Right renal pelvis (tissue), 4 donors: ENCODE measurements around the gene MBTPS1. TPM values are rescaled to one million over a fixed set of nuclear protein-coding genes. Genes with fewer than 3 reads are reported as not detected.

Source experiments
- DNase-seq, 4 donors: peaks; one replicate each; pipeline ENCODE4 v3.0.0-alpha.2; 2013; ENCODE audit warnings: low read depth in 4 of 4, low spot score in 3 of 4, missing footprints in 1 of 4
- polyA plus RNA-seq, 4 donors: library from polyadenylated mRNA; unstranded; fragments of 120-200 nt; gene quantifications; one replicate each; pipeline ENCODE4 v1.2.1, GENCODE V29; 2013; ENCODE audit not compliant: insufficient read length in 4 of 4

Gene MBTPS1
- polyA plus RNA-seq, 4 donors: 112 to 115 (median 115) TPM

DNA sequence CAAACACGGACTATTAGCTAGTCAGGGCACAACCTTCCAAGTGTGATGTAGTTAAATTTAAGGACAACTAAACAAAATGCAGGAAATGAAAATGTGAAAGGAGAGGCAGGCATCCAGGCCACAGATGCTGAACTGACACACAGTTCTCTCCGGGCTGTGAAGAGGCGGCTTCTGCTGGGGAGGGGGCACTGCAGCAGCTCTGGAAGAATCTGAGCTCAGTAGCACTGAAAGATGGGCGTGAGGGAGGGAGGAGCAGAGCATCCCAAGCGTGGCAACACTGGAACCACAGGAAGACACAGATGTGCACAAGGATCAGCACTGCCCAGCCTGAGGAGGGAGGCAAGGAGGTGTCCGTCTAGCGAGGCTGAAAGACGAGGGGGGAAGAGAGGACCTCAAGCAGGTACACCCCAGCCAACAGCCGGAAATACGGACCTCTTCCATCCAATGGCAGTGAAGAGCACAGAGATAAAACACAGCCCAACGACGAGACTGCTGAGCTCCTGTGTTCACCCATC is 11.4 kb downstream of the MBTPS1 start:
- DNase-seq: no peak

DNA sequence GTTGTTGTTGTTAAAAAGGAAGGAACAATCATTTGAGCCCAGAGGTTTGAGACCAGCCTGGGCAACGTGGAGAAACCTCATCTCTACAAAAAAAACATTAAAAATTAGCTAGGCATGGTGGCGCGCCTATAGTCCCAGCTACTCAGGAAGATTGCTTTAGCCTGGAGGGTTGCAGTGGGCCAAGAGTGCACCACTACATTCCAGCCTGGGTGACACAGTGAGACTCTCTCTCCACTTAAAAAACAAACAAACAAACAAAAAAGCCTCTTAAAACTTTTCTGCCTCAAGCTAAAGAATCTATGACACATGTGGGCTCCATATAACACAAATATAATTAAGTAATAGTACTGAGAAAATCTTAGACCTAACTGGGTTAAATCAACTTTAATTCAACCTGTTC is 12.5 kb downstream of the MBTPS1 start:
- DNase-seq: no peak

DNA sequence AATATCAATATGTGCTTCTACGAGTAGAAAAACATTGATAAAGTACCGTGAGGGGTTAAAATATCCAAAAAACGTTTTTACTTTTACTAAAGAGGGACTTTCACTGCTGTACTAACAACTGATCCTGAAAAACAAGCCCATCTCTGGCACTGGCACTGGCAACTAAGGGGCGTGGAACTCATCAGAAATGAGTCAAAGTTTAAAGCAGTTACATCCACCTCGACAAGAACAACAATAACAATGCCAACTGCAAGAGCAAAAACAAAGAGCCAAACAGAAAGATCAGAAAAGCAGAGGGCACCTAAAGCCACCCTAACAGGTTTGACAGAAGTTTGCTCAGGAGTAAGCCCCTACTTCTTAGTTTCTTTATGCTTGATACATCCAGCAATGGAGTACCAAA is 13.1 kb downstream of the MBTPS1 start:
- no peak for DNase-seq

DNA sequence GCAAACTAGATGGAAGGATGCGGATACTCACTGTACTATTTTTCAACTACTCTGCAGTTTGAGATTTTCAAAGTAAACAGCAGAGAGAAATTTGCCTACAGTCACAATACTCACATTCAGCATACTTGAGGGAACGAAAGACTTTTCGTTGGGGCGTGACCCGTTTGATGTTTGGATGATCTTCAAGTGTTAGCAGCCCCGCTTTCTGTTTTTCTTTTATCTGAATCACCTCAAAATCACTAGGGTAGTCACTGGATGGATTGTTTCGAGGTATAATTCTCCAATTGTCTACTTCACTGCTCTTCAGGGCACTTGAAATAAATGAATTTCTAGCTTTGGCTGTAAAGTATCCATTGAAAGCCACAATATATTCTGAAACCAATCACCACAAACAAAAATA is 17.8 kb downstream of the MBTPS1 start:
- DNase-seq: no peak

DNA sequence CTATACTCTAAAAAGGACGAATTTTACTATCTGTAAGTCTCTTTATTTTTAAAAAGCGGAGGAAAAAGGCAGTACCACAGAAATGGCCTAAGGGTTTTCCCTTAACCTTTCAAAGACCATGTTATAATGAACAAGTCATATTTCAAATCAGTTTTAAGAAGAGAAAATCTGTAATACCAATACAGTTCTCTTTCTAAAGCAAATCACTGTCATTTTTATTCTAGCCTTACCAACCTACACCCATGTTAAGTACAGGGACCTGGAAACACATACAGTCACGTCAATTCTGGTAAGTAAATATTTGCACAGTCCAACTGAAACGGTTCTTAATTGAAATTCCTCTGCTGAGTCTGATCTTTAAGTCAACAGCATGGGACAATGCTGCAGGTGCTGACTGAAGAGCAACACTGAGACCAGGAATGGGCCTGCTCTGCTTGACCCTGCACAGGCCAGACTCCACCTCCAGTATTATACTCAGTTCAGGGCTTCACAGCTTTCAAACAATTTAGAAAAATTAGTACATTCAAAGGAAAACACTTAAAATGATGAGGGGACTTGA is 20.2 kb downstream of the MBTPS1 start:
- DNase-seq: no peak

DNA sequence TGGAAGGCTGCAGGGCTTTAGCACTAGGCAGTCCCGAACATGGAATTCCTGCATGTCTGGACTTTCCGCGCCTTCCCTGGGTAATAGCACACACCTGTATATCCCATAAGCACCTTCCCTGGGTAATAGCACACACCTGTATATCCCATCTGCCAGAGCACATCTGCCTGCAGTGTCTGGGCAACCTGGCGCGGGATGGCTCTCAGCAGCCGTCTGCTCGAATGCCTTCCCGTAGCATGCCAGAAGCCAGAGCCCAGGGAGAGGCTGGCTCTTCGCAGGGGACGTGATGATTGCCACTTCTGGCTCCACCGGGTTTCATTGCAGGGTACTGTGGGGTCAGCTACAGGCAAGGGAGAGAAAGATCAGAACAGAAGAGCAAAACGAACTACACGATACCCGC is 21.3 kb downstream of the MBTPS1 start:
- no peak for DNase-seq

DNA sequence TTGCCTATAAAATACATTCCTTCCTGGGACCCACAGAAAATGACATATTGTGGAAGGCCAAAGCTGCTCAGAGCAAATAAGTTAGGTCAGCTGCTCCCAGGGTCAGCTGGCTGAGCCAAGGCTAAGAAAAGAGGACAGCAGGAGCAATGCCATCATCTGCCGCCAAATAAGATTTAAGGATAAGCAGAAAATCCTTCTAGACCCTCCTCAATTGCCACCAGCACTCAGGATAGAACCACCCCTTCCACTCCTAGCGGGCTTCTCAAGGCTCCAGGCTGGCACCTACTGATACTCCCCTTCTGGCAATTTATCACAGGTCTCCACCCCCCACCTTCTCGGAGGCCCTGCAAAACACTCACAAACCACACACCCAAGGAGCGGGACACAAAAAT is 22.9 kb downstream of the MBTPS1 start:
- no peak for DNase-seq

DNA sequence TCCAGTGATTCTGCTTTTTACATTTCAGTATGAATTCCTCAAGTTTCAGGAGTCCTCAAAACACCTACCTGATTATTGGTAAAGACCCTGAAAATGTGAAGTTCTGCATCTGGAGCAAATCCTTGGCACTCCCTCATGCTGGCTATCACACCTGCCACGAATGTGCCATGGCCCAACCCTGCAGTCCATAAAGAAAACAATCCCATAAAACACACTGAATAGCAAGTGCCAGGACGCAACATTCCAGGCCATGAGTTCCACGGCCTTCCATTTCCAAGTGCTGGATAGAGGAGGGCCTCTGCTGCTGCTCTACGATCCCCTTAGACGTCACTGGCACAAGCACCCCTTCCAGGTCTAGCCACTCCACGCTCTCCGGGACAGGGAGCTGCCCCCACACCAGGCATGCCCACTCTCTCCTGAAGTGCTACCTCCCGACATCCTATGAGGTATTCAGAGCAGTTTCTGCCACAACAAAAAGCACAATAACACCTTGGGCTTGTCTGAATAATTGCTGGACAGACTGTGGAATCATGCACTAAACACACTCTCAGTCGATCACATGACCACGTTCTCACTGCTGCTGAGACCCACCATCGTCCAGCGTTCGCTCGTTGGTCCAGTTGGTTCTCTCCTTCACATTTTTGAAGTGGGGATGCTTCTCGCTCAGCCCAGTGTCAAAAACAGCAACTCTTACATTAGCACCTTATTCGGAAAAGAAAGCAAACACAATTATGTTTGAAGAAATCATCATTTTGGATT is 23.4 kb downstream of the MBTPS1 start:
- DNase-seq: no peak

DNA sequence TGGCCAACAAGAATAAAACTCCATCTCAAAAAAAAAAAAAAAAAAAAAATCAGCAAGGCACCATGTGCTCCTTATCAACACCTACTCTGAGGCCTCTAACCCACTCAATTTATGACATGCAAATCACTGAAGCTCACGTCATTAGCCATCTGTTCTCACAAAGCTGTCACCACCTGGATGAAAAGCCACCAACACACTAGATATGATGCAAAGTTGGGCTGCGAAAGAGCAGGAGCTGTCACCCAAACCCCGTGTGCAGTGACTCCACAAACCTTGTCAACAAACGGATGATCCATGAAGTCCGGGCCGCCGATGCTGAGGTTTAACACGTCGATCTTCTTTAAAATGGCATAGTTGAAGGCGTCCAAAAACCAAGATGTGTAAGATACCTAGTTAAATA is 25.3 kb downstream of the MBTPS1 start:
- DNase-seq: no peak

DNA sequence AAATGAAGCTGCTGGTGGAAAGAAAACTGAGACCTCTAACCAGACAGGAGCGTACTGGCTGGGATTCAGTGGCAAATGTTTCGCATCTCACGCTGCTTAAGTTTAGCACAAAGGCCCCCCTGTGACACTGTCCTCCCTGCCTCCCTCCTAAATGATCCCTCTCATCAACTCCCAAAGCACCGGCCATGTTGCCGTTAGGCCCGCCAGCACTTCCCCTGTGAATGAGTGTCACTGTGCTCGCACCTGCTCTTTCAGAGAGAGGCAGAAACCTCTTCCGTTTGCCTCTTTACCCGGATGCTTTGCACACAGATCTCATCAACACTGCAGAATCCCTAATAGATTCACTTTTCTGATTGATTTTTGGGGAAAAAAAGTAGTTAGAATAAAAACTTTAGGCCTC is 26.5 kb downstream of the MBTPS1 start:
- no peak for DNase-seq

DNA sequence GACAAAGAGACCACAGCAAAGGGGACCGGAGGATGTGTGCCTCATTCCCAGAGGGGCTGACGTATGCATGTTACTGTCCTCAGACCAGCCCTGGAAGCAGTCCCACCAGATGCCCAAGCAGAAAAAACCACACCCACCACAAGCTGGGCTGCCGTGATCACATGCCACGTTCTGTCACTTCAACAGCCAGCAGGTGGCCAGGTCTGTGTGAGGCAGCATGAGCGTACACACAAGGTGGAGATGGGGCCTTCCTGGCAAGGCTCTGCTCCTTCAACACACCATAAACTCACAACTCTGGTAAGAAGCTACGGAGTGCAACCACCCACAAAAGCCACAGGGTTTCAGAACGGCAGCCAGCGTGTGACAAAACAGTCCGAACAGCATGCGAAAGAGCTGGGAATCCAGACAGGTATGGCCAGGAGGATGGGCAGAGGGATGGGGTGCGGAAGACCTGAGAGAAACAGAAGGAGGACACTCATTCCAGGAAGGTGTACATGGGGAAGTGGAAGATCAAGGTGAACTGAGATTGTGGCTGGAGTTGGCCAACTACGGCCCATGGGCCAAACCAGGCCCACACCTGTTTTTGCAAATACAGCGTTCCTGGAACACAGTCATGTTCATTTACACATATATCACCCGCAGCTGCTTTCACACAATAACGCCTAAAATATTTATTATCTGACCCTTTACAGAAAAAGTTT is 27.9 kb downstream of the MBTPS1 start:
- DNase-seq: no peak

DNA sequence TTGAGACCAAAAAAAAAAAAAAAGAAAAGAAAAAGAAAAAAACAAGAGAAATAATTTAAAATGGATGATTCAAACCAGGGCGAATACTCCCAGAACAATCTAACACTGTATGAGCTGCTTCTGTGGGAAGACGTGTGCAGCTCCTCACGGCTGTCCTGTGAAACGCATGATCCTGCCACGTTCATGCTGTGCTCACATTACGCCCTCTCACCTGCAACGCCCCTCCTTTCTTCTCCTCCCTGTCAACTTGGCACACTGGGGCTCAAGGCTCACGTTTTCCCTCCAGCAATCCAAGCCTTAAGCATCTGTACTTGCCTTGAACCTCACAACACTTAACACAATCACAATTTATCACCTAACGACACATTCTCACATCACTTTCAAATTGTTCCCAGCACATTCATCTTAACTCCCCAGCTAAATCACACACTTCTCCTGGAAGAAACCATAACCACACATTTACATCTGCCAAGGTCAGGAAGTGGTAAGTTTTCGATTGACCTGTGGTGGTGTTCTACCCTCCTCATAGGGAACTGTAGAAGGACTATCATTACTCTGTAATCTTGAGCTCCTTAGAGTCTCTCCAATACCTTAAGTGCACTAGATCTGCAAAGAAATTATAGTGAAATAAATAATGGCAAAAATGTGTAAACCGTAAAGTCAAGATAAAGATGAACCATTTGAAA is 29.1 kb downstream of the MBTPS1 start:
- DNase-seq: no peak

DNA sequence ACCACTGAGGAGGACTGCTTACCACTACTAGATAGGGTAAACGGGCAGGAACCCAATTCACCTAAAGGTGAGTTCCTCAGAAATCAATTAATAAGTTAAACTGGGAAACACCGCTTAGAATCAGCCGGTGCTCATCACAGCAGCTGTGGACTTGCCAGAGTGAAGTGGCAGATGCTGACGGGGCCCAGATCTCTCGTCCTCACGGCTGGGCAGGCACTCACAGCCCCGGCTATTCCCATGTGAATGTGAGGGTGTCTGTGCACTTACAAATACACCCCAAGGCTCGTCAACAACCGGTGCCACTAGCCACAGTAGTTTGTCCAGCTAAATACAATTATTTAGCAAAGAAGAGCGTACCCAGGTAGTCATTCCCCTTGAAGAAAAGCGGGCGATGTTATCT is 29.7 kb downstream of the MBTPS1 start:
- DNase-seq: no peak

DNA sequence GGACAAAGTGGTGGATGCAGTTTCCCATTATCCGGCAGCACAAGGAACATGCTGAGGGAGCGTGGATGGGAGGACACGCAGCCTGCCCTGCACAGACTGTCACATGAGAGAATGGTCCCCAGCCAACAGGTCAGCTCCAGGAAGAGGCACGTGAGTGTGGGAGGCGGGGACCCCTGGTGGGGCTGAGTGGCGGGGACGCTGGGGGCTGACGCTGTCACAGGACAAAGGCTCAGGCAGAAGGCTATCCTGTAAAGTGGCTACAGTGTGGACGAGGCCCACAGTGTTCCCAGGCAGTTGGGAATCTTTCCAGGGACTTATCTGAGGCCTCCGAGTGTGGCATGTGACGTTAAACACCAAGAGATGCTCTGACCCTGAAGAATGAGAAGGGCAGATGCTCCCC is 30.4 kb downstream of the MBTPS1 start:
- no peak for DNase-seq

DNA sequence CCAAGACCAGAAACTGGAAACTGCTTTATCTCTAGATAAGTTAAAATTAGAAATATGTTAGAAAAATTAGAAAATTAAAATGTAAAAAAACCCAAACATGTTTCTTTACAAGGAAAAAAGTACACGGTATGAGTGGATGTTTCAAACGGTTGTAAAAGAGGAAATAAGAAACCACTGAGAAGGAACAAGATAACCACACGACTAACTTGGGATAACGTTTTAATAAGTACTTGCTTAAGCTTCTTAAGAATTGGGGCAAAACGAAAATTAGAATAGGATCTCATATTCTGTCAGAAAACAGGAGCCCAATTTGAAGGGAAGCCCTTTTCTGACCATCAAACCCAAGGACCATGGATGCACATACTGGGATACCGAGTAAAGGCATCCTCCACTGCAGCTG is 31.0 kb downstream of the MBTPS1 start:
- no peak for DNase-seq

DNA sequence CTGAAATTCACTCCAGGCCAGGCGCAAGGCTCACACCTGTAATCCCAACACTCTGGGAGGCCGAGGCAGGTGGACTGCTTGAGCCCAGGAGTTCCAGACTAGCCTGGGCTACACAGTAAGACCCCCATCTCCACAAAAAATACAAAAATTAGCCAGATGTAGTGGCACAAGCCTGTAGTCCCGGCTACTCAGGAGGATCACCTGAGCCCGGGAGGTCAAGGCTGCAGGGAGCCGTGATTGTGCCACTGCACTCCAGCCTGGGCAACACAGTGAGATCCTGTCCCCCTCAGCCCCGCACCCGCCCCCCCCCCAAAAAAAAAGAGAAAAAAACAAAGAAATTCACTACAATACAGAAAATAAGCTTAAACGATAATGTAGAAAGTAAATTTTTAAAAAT is 31.5 kb downstream of the MBTPS1 start:
- DNase-seq: no peak

DNA sequence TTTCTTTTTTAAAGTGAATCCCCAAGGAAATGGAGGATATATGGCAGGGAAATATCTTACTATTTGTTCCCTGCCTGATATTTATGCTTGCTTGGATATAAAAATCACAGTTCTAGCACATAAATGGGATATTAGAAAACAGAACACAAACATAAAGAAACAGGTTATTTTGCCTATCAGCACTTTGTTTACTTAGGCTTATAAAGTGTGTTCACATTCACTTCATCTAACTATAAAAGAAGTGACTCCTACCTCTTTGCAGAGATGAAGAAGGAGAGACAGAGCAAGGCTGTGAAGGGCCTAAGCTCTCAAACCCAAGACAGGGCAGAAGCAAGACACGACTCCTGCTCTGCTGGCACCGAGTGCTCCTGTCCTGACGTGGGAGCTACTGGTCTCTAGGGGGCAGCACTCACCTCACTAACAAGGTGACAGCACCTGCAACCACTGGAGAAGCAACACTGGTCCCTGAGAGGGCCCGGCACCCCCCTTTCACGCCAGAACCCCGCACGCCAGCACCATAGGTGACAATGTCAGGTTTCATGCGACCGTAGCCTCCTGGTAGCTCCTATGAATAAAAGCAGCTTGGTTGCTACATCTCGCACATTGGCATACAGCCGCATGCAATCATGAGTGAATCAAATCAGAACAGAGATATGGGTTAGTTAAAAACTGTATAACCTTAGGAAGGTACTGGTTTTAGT is 32.0 kb downstream of the MBTPS1 start:
- DNase-seq: peak; percentile 28 to 47 (median 32)

DNA sequence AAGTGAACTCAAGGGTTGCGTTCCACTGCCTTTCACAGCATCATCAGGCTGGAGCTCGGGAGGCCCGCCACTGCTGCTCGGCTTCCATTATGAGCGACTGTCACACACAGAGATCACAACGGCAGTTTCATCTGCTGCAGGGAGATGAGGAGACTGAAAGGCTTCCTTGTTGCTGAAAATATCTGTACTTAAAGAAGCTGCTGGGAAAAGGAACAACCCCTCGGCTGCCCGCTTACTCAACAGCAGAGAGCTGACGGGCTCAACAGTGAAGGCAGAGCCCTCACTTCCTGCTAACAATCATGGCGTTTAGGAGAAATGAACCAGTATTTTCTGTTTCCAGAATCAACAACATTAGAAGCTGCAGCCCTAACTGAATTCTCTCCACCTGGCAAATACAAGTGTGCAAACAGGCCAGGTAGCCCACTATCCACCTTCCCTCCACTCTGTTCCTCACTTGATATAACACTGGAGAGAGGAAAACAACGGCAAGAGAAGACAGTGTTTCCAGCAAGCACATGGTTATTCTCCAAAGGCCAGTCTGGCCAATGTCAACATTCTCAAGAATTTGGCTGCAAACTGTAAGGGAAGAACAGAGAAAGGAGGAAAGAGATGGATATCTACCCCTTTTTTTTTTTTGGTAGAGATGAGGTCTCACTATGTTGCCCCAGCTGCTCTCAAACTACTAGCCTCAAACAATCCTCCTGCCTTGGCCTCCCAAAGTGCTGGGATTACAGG is 33.7 kb downstream of the MBTPS1 start:
- DNase-seq: no peak

DNA sequence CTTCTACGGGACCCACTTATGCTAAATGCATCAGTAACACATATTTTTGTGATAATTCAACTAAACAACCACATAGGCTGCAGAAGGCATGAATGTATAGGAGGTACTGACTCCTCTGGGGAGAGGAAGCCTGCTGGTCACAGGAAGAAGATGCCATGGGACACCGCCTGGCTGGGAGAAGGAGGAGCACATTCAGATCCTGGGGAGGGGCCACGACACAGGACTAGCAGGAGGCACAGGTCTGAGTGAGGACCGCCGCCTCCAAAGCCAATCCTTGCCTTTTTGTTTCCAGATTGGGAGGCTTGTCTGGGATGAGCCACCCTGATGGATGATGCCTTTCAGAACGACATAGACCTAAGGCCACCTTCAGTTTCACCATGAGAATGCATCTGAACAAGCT is 34.6 kb downstream of the MBTPS1 start:
- DNase-seq: no peak

DNA sequence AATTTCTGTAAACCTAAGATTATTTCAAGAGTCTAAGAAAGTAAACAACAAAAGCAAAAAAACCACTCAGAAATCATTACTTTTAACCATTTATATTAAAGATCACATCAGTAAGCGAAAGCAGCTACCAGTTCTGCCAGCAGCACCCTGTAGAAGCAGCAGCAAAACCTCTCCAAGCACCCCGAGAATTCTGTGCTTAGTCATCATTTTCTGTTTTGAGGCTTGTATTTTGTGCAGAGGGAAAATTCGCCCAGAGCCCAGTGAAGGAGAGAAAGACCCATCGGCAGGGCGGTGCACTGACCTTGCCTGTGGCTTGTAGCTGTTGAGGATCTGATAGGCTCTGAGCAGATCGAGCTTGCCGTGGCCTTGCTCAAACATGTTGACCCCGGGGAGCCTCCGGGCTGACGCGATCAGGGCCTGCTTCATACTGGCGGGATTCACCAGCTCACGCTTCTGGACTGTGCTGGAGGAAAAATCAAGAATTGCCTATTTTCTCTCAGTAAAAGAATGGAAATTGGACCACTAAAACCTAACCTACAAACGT is 35.2 kb downstream of the MBTPS1 start:
- no peak for DNase-seq
